Caco-2 (cell line): ENCODE results near the gene SLC24A4. TPM values are rescaled to one million over a fixed set of nuclear protein-coding genes. Genes with fewer than 3 reads are reported as not detected.
A peak's percentile ranks its signal among the peaks of the same experiment; 100 is the strongest.

Source experiments
- BruUV-seq: library from RNA; stranded (reverse); fragments of 400-500 nt; replicated peaks from 2 replicates; lab custom pipeline; 2021; lab: Mats Ljungman, UMichigan
- CTCF ChIA-PET: fragments of 300-600 bp; sonication (Branson Sonifier 250); formaldehyde crosslinking; loops from one replicate; lab custom pipeline; 2022; ENCODE audit warnings: antibody characterized with exemption; lab: Charles Lee
- POLR2A ChIA-PET: fragments of 300-600 bp; sonication (Branson Sonifier 250); formaldehyde crosslinking; loops from one replicate; lab custom pipeline; 2022; ENCODE audit warnings: antibody characterized with exemption; lab: Charles Lee
- DNase-seq, 2 experiments: peaks; one replicate each; pipeline versions ENCODE4 v3.0.0 to v3.0.0-alpha.2; 2020 to 2022
- H3K27me3 ChIP-seq: replicated peaks from 2 replicates; pipeline ENCODE4 v1.6.0; 2011; ENCODE audit warnings: low read length; ENCODE audit not compliant: control insufficient read depth, insufficient read depth
- H3K36me3 ChIP-seq: 2 replicates; pipeline ENCODE4 v1.5.1; 2011; ENCODE audit warnings: low read length; ENCODE audit not compliant: control insufficient read depth, insufficient read depth
- H3K4me1 ChIP-seq: fragments of 250-450 bp; sonication (Bioruptor Pico); 2 replicates; pipeline ENCODE4 v1.5.1; 2020; ENCODE audit warnings: mild to moderate bottlenecking
- H3K4me3 ChIP-seq: 2 replicates; pipeline ENCODE4 v1.5.1; 2011; ENCODE audit warnings: low read depth, mild to moderate bottlenecking, control low read depth, low read length
- H3K9me3 ChIP-seq: fragments of 250-450 bp; sonication (Bioruptor Pico); 2 replicates; pipeline ENCODE4 v1.5.1; 2020; ENCODE audit warnings: mild to moderate bottlenecking, moderate library complexity
- H3K27ac Mint-ChIP-seq: one replicate; pipeline ENCODE4 v1.8.0; 2022; ENCODE audit warnings: mixed read lengths; ENCODE audit not compliant: unreplicated experiment
- H3K27me3 Mint-ChIP-seq: one replicate; pipeline ENCODE4 v1.8.0; 2022; ENCODE audit warnings: mixed read lengths; ENCODE audit not compliant: insufficient read depth, unreplicated experiment
- H3K36me3 Mint-ChIP-seq: one replicate; pipeline ENCODE4 v1.8.0; 2022; ENCODE audit warnings: mild to moderate bottlenecking, mixed read lengths; ENCODE audit not compliant: insufficient read depth, unreplicated experiment
- H3K4me1 Mint-ChIP-seq: one replicate; pipeline ENCODE4 v1.8.0; 2022; ENCODE audit warnings: low read depth, mixed read lengths; ENCODE audit not compliant: unreplicated experiment
- H3K4me3 Mint-ChIP-seq: one replicate; pipeline ENCODE4 v1.8.0; 2022; ENCODE audit warnings: mild to moderate bottlenecking, moderate library complexity, mixed read lengths; ENCODE audit not compliant: unreplicated experiment
- H3K9me3 Mint-ChIP-seq: one replicate; pipeline ENCODE4 v1.8.0; 2022; ENCODE audit warnings: mixed read lengths; ENCODE audit not compliant: unreplicated experiment
- intact Hi-C: fragments of 100-400 bp; cut with micrococcal nuclease; formaldehyde crosslinking; loops from one replicate; pipeline ENCODE4 v1.10.0; 2022; ENCODE audit not compliant: unreplicated experiment
- total RNA-seq: library from RNA; stranded (reverse); gene quantifications from 2 replicates; pipeline ENCODE4 v1.2.3, GENCODE V29; 2022
- TF ChIP-seq, protein P1 (sequence below), 2 experiments: fragments of 200-600 bp in 1 of 2; IDR thresholded peaks; 1 replicate in 1 of 2; 2 replicates in 1 of 2; pipeline versions ENCODE4 v1.5.1 to v1.8.0; 2011 to 2022; ENCODE audit warnings: antibody characterized with exemption in 1 of 2, control low read depth in 1 of 2, inconsistent platforms in 1 of 2, low read depth in 1 of 2, low read length in 1 of 2, mild to moderate bottlenecking in 1 of 2, moderate library complexity in 1 of 2; ENCODE audit not compliant: insufficient read depth in 1 of 2, severe bottlenecking in 1 of 2, unreplicated experiment in 1 of 2

Gene SLC24A4
- total RNA-seq, 1 experiment from 2014 or later: not detected

DNA sequence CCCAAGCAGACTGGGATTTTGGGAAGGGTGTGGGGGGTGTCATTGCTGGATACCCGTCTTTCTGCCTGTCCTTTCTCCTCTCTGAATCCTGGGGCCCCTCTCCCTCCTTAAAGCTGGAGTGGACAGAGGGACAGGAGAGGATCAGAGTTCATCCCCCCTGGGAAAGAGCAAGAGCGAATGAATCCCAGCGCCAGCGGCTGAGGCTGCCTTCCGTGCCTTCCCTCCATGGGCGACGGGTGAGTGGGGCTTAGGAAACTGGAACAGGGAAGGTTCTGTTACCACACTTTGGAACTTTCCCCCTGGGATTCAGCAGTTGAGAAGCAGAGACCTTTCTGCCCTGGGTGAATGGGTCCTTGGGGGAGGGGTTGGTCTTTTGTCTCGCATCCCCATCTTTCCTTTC lies 174.4 kb downstream of the SLC24A4 start:
- TF ChIP-seq, protein P1, sequence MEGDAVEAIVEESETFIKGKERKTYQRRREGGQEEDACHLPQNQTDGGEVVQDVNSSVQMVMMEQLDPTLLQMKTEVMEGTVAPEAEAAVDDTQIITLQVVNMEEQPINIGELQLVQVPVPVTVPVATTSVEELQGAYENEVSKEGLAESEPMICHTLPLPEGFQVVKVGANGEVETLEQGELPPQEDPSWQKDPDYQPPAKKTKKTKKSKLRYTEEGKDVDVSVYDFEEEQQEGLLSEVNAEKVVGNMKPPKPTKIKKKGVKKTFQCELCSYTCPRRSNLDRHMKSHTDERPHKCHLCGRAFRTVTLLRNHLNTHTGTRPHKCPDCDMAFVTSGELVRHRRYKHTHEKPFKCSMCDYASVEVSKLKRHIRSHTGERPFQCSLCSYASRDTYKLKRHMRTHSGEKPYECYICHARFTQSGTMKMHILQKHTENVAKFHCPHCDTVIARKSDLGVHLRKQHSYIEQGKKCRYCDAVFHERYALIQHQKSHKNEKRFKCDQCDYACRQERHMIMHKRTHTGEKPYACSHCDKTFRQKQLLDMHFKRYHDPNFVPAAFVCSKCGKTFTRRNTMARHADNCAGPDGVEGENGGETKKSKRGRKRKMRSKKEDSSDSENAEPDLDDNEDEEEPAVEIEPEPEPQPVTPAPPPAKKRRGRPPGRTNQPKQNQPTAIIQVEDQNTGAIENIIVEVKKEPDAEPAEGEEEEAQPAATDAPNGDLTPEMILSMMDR (IDR thresholded peaks at IDR 0.05; ENCODE audit: insufficient read depth in 1 of 2, low read depth in 1 of 2, low read length in 1 of 2, severe bottlenecking in 1 of 2, unreplicated experiment in 1 of 2): no peak
- no peak overlapping the region for H3K4me3 ChIP-seq
- intact Hi-C loops: no loop called here
- Mint-ChIP-seq H3K27ac (no peak overlapping the region), H3K36me3 (no peaks in the 10 kb centered on the region), H3K27me3 (no peaks in the 10 kb centered on the region), H3K4me1 (no peaks in the 10 kb centered on the region), H3K4me3 (no peak overlapping the region), H3K9me3 (no peaks in the 10 kb centered on the region)
- no peaks in the 10 kb centered on the region for H3K36me3 ChIP-seq
- POLR2A ChIA-PET: no interaction called here
- no peaks in the 10 kb centered on the region for H3K27me3 ChIP-seq
- no peak for DNase-seq
- no TSS peak for BruUV-seq
- CTCF ChIA-PET: interaction anchor here (0.9 kb wide), 1 partner anchor 193 kb away, joined by 8 read pairs; no protein-coding TSS in a partner anchor
- peaks cover 7% of the 10 kb centered on the region; the same call in 1 of the 2 replicates for H3K4me1 ChIP-seq
- H3K9me3 ChIP-seq: no peaks in the 10 kb centered on the region

DNA sequence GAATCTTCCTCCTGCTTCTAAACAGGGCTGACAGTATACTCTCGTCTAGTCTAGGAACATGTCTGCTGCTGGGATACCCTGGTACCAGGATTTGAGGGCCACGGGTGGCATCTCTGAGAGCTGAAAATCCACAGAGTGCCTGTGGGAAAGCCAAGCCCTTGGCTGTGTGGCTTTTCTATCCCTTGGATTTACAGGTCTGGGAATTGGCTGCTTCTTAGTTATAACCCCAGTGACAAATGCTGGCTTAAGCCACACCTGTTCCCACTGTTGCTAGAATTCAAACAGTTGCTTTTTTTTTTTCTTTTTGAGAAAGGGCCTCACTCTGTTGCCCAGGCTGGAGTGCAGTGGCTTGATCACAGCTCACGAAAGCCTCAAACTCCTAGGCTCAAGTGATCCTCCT lies 176.3 kb downstream of the SLC24A4 start:
- DNase-seq: no peak
- Mint-ChIP-seq H3K27ac (no peak overlapping the region), H3K9me3 (no peaks in the 10 kb centered on the region), H3K27me3 (no peaks in the 10 kb centered on the region), H3K4me3 (no peak overlapping the region), H3K36me3 (peaks cover 13% of the 10 kb centered on the region), H3K4me1 (peaks cover 14% of the 10 kb centered on the region)
- H3K9me3 ChIP-seq: no peaks in the 10 kb centered on the region
- intact Hi-C loops: no loop called here
- H3K4me1 ChIP-seq: peaks cover 24% of the 10 kb centered on the region
- H3K36me3 ChIP-seq: no peaks in the 10 kb centered on the region
- ChIA-PET POLR2A (no interaction called here), CTCF (interaction anchor here (0.7 kb wide), 1 partner anchor 1156 kb away, joined by 6 read pairs; no protein-coding TSS in a partner anchor)
- no peak overlapping the region for H3K4me3 ChIP-seq
- no TSS peak for BruUV-seq
- H3K27me3 ChIP-seq: no peaks in the 10 kb centered on the region
- TF ChIP-seq, protein P1 (IDR thresholded peaks at IDR 0.05; ENCODE audit: insufficient read depth in 1 of 2, low read depth in 1 of 2, low read length in 1 of 2, severe bottlenecking in 1 of 2, unreplicated experiment in 1 of 2): no peak

DNA sequence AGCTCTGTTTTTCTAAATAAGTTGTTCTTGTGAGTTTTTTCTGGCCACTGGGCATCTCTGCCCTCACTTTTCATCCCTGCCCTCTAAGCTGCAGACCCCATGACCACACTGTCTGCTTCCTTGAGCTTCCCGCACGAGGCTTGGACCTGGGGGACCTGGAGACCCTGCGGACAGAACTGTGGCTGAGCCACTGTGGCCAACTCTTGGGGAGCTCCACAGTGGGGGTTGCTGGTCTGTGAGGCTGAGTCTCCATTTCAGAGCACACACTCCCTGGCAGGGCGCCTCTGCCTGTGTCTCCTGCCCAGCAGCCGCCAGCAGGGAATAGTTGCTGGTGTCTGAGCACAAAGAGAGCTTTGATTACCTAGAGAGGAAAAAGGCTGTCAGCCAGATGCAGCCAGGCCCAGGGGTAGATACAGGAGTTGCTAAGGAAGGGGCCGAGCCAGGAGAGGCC lies 177.6 kb downstream of the SLC24A4 start:
- CTCF ChIA-PET: no interaction called here
- peaks cover 35% of the 10 kb centered on the region for H3K4me1 ChIP-seq
- POLR2A ChIA-PET: interaction anchor here (0.6 kb wide), 1 partner anchor 30 kb away, joined by 3 read pairs; no protein-coding TSS in a partner anchor
- H3K27ac Mint-ChIP-seq: peak overlapping the region; percentile 42
- H3K4me3 Mint-ChIP-seq: no peak overlapping the region
- no peak overlapping the region for H3K4me3 ChIP-seq
- H3K9me3 Mint-ChIP-seq: no peaks in the 10 kb centered on the region
- no TSS peak for BruUV-seq
- no peaks in the 10 kb centered on the region for H3K27me3 ChIP-seq
- DNase-seq: no peak
- no peaks in the 10 kb centered on the region for H3K27me3 Mint-ChIP-seq
- no peaks in the 10 kb centered on the region for H3K36me3 ChIP-seq
- TF ChIP-seq, protein P1 (IDR thresholded peaks at IDR 0.05; ENCODE audit: insufficient read depth in 1 of 2, low read depth in 1 of 2, low read length in 1 of 2, severe bottlenecking in 1 of 2, unreplicated experiment in 1 of 2): no peak
- intact Hi-C loops: no loop called here
- no peaks in the 10 kb centered on the region for H3K9me3 ChIP-seq
- peaks cover 19% of the 10 kb centered on the region for H3K36me3 Mint-ChIP-seq
- peaks cover 26% of the 10 kb centered on the region for H3K4me1 Mint-ChIP-seq
